Breast epithelium (tissue), 4 donors: ENCODE data around the gene FYN. TPM values are rescaled to one million over a fixed set of nuclear protein-coding genes. Genes with fewer than 3 reads are reported as not detected.

Source experiments
- DNase-seq, 2 donors: peaks; one replicate each; pipeline ENCODE4 v3.0.0-alpha.2; 2019; ENCODE audit warnings: low spot score in 2 of 2
- H3K27ac ChIP-seq, 2 donors: fragments of 200-600 bp; sonication (generic) in 1 of 2; one replicate each; pipeline ENCODE4 v1.5.1; 2016 to 2019; ENCODE audit warnings: mild to moderate bottlenecking in 1 of 2
- H3K27me3 ChIP-seq, 2 donors: fragments of 200-600 bp; sonication (generic) in 1 of 2; one replicate each; pipeline versions ENCODE4 v1.5.1 to v1.6.0; 2017 to 2019; ENCODE audit warnings: control low read depth in 1 of 2, mild to moderate bottlenecking in 1 of 2
- H3K36me3 ChIP-seq: fragments of 200-600 bp; one replicate; pipeline ENCODE4 v1.5.1; 2019
- H3K4me1 ChIP-seq, 2 donors: fragments of 200-600 bp; sonication (generic); one replicate each; pipeline ENCODE4 v1.5.1; 2016 to 2019; ENCODE audit warnings: control low read depth in 1 of 2
- H3K4me3 ChIP-seq, 3 donors: fragments of 200-600 bp; sonication (generic); 1 replicate in 2 of 3; 2 replicates in 1 of 3; pipeline ENCODE4 v1.5.1; 2016 to 2019; ENCODE audit warnings: mild to moderate bottlenecking in 3 of 3, moderate library complexity in 2 of 3
- H3K9me3 ChIP-seq, 2 donors: fragments of 200-600 bp; sonication (generic) in 1 of 2; one replicate each; pipeline ENCODE4 v1.5.1; 2016 to 2019; ENCODE audit warnings: control low read depth in 1 of 2
- POLR2A ChIP-seq: fragments of 450-650 bp; IDR thresholded peaks from one replicate; pipeline ENCODE4 v1.6.1; 2016; ENCODE audit warnings: antibody characterized with exemption, mild to moderate bottlenecking, moderate library complexity
- POLR2AphosphoS5 ChIP-seq, 3 donors: sonication (generic); formaldehyde crosslinking; IDR thresholded peaks; one replicate each; pipeline ENCODE4 v1.6.1; 2017; ENCODE audit warnings: antibody characterized with exemption in 3 of 3
- intact Hi-C: fragments of 100-400 bp; cut with DNase I; formaldehyde crosslinking; loops from one replicate; pipeline ENCODE4 v1.15.1; 2023; ENCODE audit warnings: low total_unique reads
- total RNA-seq, 3 donors: library from RNA; depleted of rRNA; stranded (reverse); fragments of >200 nt; gene quantifications; one replicate each; pipeline ENCODE4 v1.1.0, GENCODE V29; 2016
- TF ChIP-seq, protein P1 (sequence below), 3 donors: fragments of 450-650 bp; IDR thresholded peaks; one replicate each; pipeline ENCODE4 v1.5.1; 2016 to 2017; ENCODE audit warnings: antibody characterized with exemption in 3 of 3, mild to moderate bottlenecking in 3 of 3, moderate library complexity in 3 of 3

The FYN gene
- total RNA-seq, 3 donors from 2014 or later: 44.8 to 209 (median 111) TPM

DNA sequence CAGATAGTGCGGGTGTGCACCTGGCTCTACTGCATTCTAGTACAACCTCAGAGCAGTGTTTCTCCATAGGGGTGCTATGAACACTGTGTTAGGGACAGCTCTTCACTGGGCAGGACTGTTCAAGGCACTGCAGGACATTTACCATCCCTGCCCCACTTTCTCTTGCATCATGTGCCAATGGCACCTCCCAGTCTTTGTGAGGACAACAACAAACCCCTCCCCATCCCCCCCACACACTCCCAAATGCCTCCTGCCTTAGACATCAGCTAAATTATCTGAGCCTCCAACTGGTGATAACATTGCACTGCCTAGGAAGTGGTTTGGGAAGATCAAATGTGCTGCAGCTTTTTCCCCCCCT lies 98.9 kb downstream of the FYN start:
- Histone ChIP-seq H3K27me3 (no peaks in the 10 kb centered on the region), H3K36me3 (no peaks in the 10 kb centered on the region), H3K9me3 (no peaks in the 10 kb centered on the region), H3K4me3 (no peak overlapping the region), H3K4me1 (no peaks in the 10 kb centered on the region), H3K27ac (peak overlapping the region in 1 of 2 donors; percentile 25)
- no peak for TF ChIP-seq POLR2AphosphoS5 (IDR thresholded peaks at IDR 0.05)
- TF ChIP-seq POLR2A: no peak
- TF ChIP-seq, protein P1, sequence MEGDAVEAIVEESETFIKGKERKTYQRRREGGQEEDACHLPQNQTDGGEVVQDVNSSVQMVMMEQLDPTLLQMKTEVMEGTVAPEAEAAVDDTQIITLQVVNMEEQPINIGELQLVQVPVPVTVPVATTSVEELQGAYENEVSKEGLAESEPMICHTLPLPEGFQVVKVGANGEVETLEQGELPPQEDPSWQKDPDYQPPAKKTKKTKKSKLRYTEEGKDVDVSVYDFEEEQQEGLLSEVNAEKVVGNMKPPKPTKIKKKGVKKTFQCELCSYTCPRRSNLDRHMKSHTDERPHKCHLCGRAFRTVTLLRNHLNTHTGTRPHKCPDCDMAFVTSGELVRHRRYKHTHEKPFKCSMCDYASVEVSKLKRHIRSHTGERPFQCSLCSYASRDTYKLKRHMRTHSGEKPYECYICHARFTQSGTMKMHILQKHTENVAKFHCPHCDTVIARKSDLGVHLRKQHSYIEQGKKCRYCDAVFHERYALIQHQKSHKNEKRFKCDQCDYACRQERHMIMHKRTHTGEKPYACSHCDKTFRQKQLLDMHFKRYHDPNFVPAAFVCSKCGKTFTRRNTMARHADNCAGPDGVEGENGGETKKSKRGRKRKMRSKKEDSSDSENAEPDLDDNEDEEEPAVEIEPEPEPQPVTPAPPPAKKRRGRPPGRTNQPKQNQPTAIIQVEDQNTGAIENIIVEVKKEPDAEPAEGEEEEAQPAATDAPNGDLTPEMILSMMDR (IDR thresholded peaks at IDR 0.05): no peak
- intact Hi-C loops: no loop called here
- DNase-seq: no peak

DNA sequence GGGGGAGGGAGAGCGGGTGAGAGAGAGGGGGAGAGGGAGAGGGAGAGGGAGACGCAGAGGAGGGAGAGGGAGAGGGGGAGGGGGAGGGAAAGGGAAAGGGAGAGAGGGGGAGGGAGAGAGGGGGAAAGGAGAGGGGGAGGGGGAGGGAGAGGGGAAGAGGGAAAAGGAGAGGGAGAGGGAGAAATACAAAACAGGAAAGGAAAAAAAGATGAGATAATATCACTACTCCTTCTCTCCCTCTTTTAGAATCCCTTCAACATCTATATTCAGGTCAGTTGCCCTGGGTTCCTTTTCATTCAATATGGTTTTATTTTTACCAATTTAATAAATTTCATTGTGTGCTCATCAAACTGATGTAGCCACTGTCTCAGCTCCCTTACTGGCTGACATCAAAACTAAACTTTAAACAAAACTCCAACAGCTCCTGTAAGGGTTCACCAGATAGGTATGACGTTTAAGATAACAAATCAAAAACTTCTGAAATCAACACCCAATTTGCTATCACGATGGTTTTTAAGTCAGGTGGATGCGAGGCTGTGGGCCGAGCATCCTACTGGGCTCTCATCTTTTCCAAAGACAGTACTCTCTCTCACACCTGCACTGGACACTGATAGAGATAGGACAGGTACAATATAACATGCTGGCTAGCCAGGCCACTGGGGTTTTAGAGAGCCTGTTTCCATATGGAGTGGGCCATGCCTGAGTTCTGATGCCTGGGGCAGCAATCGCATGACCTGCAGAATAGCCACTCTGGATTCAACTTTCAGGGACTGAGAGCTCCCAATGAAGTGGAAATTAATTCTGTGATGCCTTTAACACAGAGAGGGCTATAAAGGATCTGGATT lies 99.5 kb downstream of the FYN start:
- Histone ChIP-seq H3K9me3 (no peaks in the 10 kb centered on the region), H3K36me3 (no peaks in the 10 kb centered on the region), H3K4me1 (no peaks in the 10 kb centered on the region), H3K27ac (peak overlapping the region in 1 of 2 donors; percentile 25), H3K27me3 (no peaks in the 10 kb centered on the region), H3K4me3 (no peak overlapping the region)
- intact Hi-C loops: no loop called here
- TF ChIP-seq POLR2AphosphoS5 (IDR thresholded peaks at IDR 0.05): no peak
- TF ChIP-seq, protein P1 (IDR thresholded peaks at IDR 0.05): no peak
- no peak for TF ChIP-seq POLR2A
- no peak for DNase-seq

DNA sequence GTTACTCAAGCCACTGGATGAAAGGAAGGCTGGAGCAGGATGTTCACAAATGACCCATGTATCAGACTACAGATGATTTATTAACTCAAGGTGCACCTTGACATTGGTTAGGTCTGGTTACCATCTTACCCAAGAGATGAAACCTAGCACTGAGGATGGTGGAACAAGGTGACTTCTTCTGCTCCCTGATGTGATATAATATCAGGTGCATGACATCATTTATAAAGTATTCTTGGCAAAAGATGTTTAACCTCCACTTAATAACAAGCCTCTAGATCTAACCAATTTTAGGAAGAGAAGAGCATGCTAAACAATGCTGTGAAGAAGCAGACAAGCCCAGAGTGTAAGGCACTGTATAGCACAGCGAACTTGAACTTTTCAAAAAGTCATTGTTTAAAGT lies 100.9 kb downstream of the FYN start:
- H3K27ac ChIP-seq: no peak overlapping the region
- H3K27me3 ChIP-seq: no peaks in the 10 kb centered on the region
- DNase-seq: no peak
- TF ChIP-seq, protein P1 (IDR thresholded peaks at IDR 0.05): no peak
- TF ChIP-seq POLR2AphosphoS5 (IDR thresholded peaks at IDR 0.05): no peak
- no peak for TF ChIP-seq POLR2A
- no peaks in the 10 kb centered on the region for H3K9me3 ChIP-seq
- intact Hi-C loops: no loop called here
- no peaks in the 10 kb centered on the region for H3K36me3 ChIP-seq
- no peak overlapping the region for H3K4me3 ChIP-seq
- no peaks in the 10 kb centered on the region for H3K4me1 ChIP-seq

DNA sequence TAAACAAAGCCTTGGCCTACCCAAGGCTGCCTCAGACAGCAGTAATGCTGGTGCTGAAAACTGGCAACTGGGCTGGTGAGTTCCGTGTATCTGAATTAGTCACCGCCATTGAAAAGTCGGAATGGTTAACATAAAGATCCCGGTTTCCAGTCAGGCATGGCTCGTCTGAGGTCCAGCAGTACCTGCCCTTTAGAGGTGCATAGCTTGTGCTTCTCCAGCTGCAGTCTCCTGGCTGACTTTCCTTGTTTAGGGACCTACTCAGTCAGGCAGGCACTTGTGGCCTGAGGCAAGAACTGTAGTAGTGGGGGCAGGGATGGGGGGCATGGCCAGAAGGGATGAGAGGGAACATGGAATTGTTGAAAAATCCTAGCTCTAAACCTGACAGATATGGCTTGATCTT lies 101.6 kb downstream of the FYN start:
- DNase-seq: no peak
- no peak overlapping the region for H3K4me3 ChIP-seq
- H3K9me3 ChIP-seq: no peaks in the 10 kb centered on the region
- H3K4me1 ChIP-seq: no peaks in the 10 kb centered on the region
- TF ChIP-seq POLR2AphosphoS5 (IDR thresholded peaks at IDR 0.05): no peak
- TF ChIP-seq POLR2A: no peak
- TF ChIP-seq, protein P1 (IDR thresholded peaks at IDR 0.05): no peak
- no peaks in the 10 kb centered on the region for H3K36me3 ChIP-seq
- intact Hi-C loops: no loop called here
- no peaks in the 10 kb centered on the region for H3K27me3 ChIP-seq
- H3K27ac ChIP-seq: no peak overlapping the region

DNA sequence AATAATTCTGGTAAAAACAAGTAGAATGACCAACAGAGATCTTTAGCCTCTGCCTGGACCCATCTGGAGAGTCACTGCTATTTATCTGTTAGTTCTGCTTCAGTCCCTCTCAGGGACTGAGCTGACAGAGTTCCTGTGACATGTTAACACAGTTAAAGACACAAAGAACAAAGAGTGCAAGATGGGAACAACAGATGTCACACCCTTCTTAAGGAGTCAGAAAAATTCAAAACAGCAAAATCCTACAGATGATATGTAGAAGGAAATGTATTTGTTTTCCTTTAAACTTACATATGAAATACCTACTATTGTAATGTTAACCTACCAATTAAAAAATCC lies 102.2 kb downstream of the FYN start:
- DNase-seq: no peak
- Histone ChIP-seq H3K36me3 (no peaks in the 10 kb centered on the region), H3K4me3 (no peak overlapping the region), H3K27ac (no peak overlapping the region), H3K9me3 (no peaks in the 10 kb centered on the region), H3K4me1 (no peaks in the 10 kb centered on the region), H3K27me3 (no peaks in the 10 kb centered on the region)
- no peak for TF ChIP-seq POLR2A
- intact Hi-C loops: no loop called here
